Measurements from ENCODE around the gene TMEM74B.

- TF ChIP-seq SRF (IDR thresholded peaks at IDR 0.05; ENCODE audit: low read depth in 2 of 2, low read length in 2 of 2) (no peak), POLR2AphosphoS5 (IDR thresholded peaks at IDR 0.05; ENCODE audit: low read length) (no peak)
These were observed 18.2 kb upstream of the TMEM74B start, which contains the start of gene C20orf202 for GRCh38 chr20:1202762-1203504.

Data from GM12878 (cell line).